ENCODE measurements around the gene QRFP.

- TF ChIP-seq CTCF (IDR thresholded peaks at IDR 0.05) (no peak), EP300 (IDR thresholded peaks at IDR 0.05) (no peak)
Observed at GRCh38 chr9:130905125-130905901, 8.7 kb upstream of the QRFP start.

Measured in ovary (tissue), 3 donors.